ENCODE measurements around the gene DNAI1. TPM values are rescaled to one million over a fixed set of nuclear protein-coding genes. Genes with fewer than 3 reads are reported as not detected.
"Not testable (repeated sequence)": the region's sequence is repeated elsewhere in the genome, so short reads cannot be mapped to it uniquely, and the experiment has no call there.

DNAI1 gene
- polyA plus RNA-seq, 6 donors from 2014 or later, result not detected

DNA sequence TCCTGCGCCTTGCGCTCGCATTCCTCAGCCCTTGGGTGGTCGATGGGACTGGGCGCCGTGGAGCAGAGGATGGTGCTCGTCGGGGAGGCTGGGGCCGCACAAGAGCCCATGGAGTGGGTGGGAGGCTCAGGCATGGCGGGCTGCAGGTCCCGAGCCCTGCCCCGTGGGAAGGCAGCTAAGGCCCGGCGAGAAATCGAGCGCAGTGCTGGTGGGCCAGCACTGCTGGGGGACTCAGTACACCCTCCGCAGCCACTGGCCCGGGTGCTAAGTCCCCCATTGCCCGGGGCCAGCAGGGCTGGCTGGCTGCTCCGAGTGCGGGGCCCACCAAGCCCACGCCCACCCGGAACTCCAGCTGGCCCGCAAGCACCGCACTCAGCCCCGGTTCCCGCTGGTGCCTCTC is 24.1 kb downstream of the DNAI1 start:
- H3K27ac Mint-ChIP-seq; H3K36me3 Mint-ChIP-seq; H3K9me3 Mint-ChIP-seq; H3K4me1 Mint-ChIP-seq; DNase-seq; ATAC-seq (ENCODE audit: low read depth in 2 of 2); H3K4me3 Mint-ChIP-seq: not testable (repeated sequence)
- peaks cover 20 to 40% (median 24%) of the 10 kb centered on the region in 3 donors for H3K27me3 Mint-ChIP-seq

GRCh38 chr9:34484678-34485077 is 26.1 kb downstream of the DNAI1 start:
- H3K4me3 Mint-ChIP-seq, result no peak overlapping the region
- peaks cover 0 to 2% (median 0%) of the 10 kb centered on the region in 7 donors for H3K9me3 Mint-ChIP-seq
- no peaks in the 10 kb centered on the region for H3K4me1 Mint-ChIP-seq
- peaks cover 23 to 45% (median 25%) of the 10 kb centered on the region in 3 donors for H3K27me3 Mint-ChIP-seq
- H3K36me3 Mint-ChIP-seq, result no peaks in the 10 kb centered on the region
- no peak for ATAC-seq (ENCODE audit: low read depth in 2 of 2)
- H3K27ac Mint-ChIP-seq, result no peak overlapping the region
- DNase-seq, result no peak

DNA sequence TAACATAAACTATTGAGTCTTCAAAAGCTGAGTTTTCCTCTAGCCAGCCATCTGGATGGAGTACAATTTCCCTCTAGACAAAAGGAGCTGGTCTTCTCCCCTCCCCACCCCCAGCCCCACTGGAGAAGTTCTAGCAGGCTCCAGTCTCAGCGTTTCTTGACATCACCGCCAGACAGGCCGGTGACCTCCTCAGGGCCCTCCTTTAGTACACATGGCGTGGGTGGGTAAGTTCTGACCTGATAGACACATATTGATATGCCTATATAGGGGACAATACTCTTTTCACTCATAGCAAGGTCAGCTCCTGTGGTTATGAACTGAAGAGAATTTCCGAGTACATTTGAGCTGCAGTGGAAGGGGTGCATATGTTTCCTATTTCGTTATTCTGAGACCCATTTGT is 27.2 kb downstream of the DNAI1 start:
- H3K9me3 Mint-ChIP-seq, result peaks cover 0 to 2% (median 0%) of the 10 kb centered on the region in 7 donors
- H3K27ac Mint-ChIP-seq, result no peak overlapping the region
- no peak overlapping the region for H3K4me3 Mint-ChIP-seq
- no peaks in the 10 kb centered on the region for H3K36me3 Mint-ChIP-seq
- H3K27me3 Mint-ChIP-seq, result peaks cover 19 to 52% (median 33%) of the 10 kb centered on the region in 3 donors
- ATAC-seq (ENCODE audit: low read depth in 2 of 2) (no peak), DNase-seq (no peak)
- H3K4me1 Mint-ChIP-seq, result no peaks in the 10 kb centered on the region

GRCh38 chr9:34486572-34486971 is 28.0 kb downstream of the DNAI1 start:
- Mint-ChIP-seq H3K4me3 (no peak overlapping the region), H3K27me3 (peaks cover 17 to 56% (median 40%) of the 10 kb centered on the region in 3 donors), H3K36me3 (no peaks in the 10 kb centered on the region), H3K4me1 (no peaks in the 10 kb centered on the region), H3K27ac (no peak overlapping the region), H3K9me3 (peaks cover 0 to under 1% (median 0%) of the 10 kb centered on the region in 7 donors)
- DNase-seq (no peak), ATAC-seq (ENCODE audit: low read depth in 2 of 2) (no peak)

GRCh38 chr9:34490360-34490759 is 31.8 kb downstream of the DNAI1 start:
- no peak for DNase-seq
- Mint-ChIP-seq H3K4me3 (no peak overlapping the region), H3K4me1 (no peaks in the 10 kb centered on the region), H3K27ac (peak overlapping the region in 1 of 6 donors; percentile 64), H3K9me3 (no peaks in the 10 kb centered on the region), H3K27me3 (peaks cover 18 to 77% (median 64%) of the 10 kb centered on the region in 3 donors), H3K36me3 (no peaks in the 10 kb centered on the region)
- no peak for ATAC-seq (ENCODE audit: low read depth in 2 of 2)

GRCh38 chr9:34490760-34491159 is 32.2 kb downstream of the DNAI1 start:
- H3K27ac Mint-ChIP-seq, result peak overlapping the region in 1 of 6 donors; percentile 64

GRCh38 chr9:34491596-34491995 is 33.0 kb downstream of the DNAI1 start:
- Mint-ChIP-seq H3K27ac (no peak overlapping the region), H3K27me3 (peaks cover 15 to 88% (median 70%) of the 10 kb centered on the region in 3 donors), H3K4me1 (no peaks in the 10 kb centered on the region), H3K36me3 (no peaks in the 10 kb centered on the region), H3K4me3 (peak overlapping the region in 1 of 8 donors; percentile 58), H3K9me3 (no peaks in the 10 kb centered on the region)
- ATAC-seq (ENCODE audit: low read depth in 2 of 2) (no peak), DNase-seq (no peak)

More at GRCh38 chr9:34490760-34491159, 32.2 kb downstream of the DNAI1 start:
- Mint-ChIP-seq H3K9me3 (no peaks in the 10 kb centered on the region), H3K4me1 (no peaks in the 10 kb centered on the region), H3K27me3 (peaks cover 17 to 81% (median 64%) of the 10 kb centered on the region in 3 donors), H3K36me3 (no peaks in the 10 kb centered on the region), H3K4me3 (no peak overlapping the region)
- DNase-seq (no peak), ATAC-seq (ENCODE audit: low read depth in 2 of 2) (no peak)

- Mint-ChIP-seq H3K4me3 (no peak overlapping the region), H3K36me3 (no peaks in the 10 kb centered on the region), H3K9me3 (no peaks in the 10 kb centered on the region), H3K27me3 (peaks cover 14 to 85% (median 70%) of the 10 kb centered on the region in 3 donors), H3K27ac (no peak overlapping the region), H3K4me1 (no peaks in the 10 kb centered on the region)
- ATAC-seq (ENCODE audit: low read depth in 2 of 2) (no peak), DNase-seq (no peak)
Observed at GRCh38 chr9:34492051-34492450, 33.4 kb downstream of the DNAI1 start.

- Mint-ChIP-seq H3K27ac (peak overlapping the region in 1 of 6 donors; percentile 35), H3K4me1 (no peaks in the 10 kb centered on the region), H3K36me3 (no peaks in the 10 kb centered on the region), H3K4me3 (no peak overlapping the region), H3K9me3 (no peaks in the 10 kb centered on the region), H3K27me3 (peaks cover 18 to 75% (median 65%) of the 10 kb centered on the region in 3 donors)
- no peak for DNase-seq
- ATAC-seq (ENCODE audit: low read depth in 2 of 2), result no peak
Observed at GRCh38 chr9:34493972-34494535, 35.4 kb downstream of the DNAI1 start.

DNA sequence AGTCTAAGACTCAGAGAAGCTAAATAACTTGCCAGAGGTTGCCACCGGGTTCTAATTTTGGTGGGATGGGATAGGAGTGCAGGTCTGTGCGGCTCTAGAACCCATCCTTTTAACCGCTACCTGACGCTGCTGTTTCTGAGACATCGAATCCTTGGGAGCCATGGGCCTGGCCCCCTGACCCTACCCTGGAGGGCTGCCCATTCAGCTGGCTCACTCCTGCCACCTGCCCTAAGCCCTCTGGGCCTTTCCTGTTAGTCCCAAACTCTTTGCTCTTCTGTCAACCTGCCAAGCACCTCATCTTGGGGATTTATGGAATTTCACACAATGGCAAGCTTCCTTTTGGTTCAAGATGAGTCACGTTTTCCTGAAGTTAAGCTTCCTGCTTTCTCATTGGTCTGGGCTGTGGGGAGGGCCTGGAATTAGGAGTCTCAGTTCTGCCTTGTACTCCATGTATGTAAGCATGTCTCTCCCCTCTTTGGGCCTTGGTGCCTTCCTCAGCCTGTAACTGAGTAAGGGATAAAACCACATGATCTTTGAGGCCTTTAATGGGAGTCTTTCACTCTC is 37.6 kb downstream of the DNAI1 start:
- H3K27ac Mint-ChIP-seq, result no peak overlapping the region
- H3K4me3 Mint-ChIP-seq, result peak overlapping the region in 1 of 8 donors; percentile 25
- no peaks in the 10 kb centered on the region for H3K9me3 Mint-ChIP-seq
- no peak for ATAC-seq (ENCODE audit: low read depth in 2 of 2)
- DNase-seq, result no peak
- H3K27me3 Mint-ChIP-seq, result peaks cover 31 to 69% (median 64%) of the 10 kb centered on the region in 3 donors
- peaks cover 0 to 3% (median 0%) of the 10 kb centered on the region in 3 donors for H3K4me1 Mint-ChIP-seq
- H3K36me3 Mint-ChIP-seq, result no peaks in the 10 kb centered on the region

- Mint-ChIP-seq H3K4me1 (peaks cover 0 to 3% (median 0%) of the 10 kb centered on the region in 3 donors), H3K4me3 (no peak overlapping the region), H3K9me3 (no peaks in the 10 kb centered on the region), H3K36me3 (no peaks in the 10 kb centered on the region), H3K27ac (no peak overlapping the region), H3K27me3 (peaks cover 30 to 55% (median 46%) of the 10 kb centered on the region in 3 donors)
- no peak for DNase-seq
- ATAC-seq (ENCODE audit: low read depth in 2 of 2), result no peak
Observed at GRCh38 chr9:34498553-34498952, 39.9 kb downstream of the DNAI1 start.

DNA sequence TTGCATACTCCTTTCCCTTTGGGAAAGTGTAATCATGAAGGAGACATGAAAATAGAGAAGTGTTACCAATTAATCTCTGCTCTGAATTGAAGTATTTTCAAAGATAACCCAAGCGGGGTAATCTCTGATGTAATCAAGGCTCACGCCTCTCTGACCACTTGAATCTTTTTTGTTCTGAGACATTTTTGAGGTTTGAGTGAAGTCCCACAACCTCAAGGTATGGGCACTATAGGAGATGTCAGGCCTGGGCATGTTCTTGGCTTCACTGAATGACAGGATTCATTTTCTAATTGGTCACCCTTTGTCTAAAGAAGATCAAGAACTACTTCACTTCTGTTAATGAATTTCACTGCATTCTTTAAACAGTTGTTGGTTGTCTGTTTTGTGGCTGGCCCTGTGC is 40.5 kb downstream of the DNAI1 start:
- ATAC-seq (ENCODE audit: low read depth in 2 of 2) (no peak), DNase-seq (no peak)
- Mint-ChIP-seq H3K36me3 (no peaks in the 10 kb centered on the region), H3K27me3 (peaks cover 25 to 56% (median 46%) of the 10 kb centered on the region in 3 donors), H3K9me3 (no peaks in the 10 kb centered on the region), H3K4me1 (peaks cover 0 to 3% (median 0%) of the 10 kb centered on the region in 3 donors), H3K4me3 (no peak overlapping the region), H3K27ac (no peak overlapping the region)

DNA sequence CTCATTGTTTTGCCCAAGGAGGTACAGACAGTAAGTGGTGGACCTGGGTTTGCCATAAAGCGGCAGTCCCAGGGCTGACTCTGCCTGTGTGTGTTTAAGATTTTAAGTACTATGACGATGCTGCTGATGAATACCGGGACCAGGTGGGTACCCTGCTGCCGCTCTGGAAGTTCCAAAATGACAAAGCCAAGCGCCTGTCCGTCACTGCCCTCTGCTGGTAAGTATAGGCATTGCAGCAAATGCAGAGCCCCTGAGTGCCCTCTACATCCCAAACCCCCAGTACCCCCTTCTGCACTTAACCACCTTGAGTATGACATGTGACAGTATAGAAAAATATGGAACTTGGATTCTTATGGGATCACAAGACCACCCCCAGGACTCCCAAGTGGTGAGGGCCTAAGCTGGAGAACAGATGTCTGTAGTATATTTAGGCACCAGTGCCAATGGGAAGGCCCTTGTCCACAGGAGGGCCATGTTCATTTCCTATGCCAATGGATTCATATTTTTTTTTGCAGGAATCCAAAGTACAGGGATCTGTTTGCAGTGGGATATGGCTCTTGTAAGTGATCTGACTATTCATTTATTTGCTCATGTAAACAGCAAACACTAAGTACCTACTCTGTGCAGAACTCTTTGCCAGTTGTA is 42.1 kb downstream of the DNAI1 start:
- Mint-ChIP-seq H3K36me3 (no peaks in the 10 kb centered on the region), H3K4me3 (peak overlapping the region in 1 of 8 donors; percentile 60), H3K4me1 (peaks cover 0 to 3% (median 0%) of the 10 kb centered on the region in 3 donors), H3K9me3 (no peaks in the 10 kb centered on the region), H3K27ac (no peak overlapping the region), H3K27me3 (peaks cover 39 to 62% (median 58%) of the 10 kb centered on the region in 3 donors)
- ATAC-seq (ENCODE audit: low read depth in 2 of 2) (peak; percentile 82 to 91), DNase-seq (peak; percentile 61)

DNA sequence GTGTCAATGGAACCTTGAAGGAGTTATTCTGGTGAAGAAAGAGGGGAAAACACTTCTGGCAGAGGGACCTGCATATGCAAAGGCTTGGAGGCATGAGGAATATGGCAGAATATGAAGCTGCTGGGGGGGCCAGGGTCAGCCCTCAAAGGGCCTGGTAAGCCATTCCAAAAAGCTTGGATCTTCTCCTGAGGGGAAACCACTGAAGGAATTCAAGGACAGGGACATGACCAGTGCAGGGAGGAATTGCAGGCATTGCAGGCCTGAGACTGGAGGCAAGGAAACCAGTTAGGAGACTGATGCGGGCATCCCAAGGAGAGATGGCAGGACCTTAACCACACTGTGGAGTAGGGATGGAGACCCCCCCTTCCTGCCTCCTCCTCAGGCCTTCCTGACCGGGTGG is 42.8 kb downstream of the DNAI1 start:
- Mint-ChIP-seq H3K27me3 (peaks cover 39 to 61% (median 55%) of the 10 kb centered on the region in 3 donors), H3K4me3 (peak overlapping the region in 1 of 8 donors; percentile 60), H3K27ac (no peak overlapping the region), H3K9me3 (no peaks in the 10 kb centered on the region), H3K4me1 (peaks cover 0 to 3% (median 0%) of the 10 kb centered on the region in 3 donors), H3K36me3 (no peaks in the 10 kb centered on the region)
- DNase-seq, result no peak
- ATAC-seq (ENCODE audit: low read depth in 2 of 2), result no peak

All from naive B cell (primary cell).